Measurements from ENCODE around the gene KCTD4.

DNA sequence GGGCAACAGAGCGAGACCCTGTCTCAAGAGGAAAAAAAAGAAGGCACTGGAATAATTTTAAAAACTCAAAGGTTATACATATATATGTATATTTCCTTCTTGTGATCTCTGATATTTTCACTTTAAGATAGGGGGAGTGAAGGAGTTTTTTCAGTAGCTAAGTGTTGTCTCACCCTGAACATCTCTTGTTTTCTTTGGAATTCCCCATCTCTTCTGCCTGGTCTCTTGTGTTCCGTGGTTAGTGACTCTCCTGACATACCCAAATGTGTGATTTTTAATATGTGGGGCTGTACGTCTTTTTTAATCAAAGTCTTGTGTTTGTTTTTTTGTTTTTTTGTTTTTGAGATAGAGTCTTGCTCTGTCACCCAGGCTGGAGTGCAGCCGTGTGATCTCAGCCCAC lies 15.3 kb upstream of the KCTD4 start:
- TF ChIP-seq, protein P1, sequence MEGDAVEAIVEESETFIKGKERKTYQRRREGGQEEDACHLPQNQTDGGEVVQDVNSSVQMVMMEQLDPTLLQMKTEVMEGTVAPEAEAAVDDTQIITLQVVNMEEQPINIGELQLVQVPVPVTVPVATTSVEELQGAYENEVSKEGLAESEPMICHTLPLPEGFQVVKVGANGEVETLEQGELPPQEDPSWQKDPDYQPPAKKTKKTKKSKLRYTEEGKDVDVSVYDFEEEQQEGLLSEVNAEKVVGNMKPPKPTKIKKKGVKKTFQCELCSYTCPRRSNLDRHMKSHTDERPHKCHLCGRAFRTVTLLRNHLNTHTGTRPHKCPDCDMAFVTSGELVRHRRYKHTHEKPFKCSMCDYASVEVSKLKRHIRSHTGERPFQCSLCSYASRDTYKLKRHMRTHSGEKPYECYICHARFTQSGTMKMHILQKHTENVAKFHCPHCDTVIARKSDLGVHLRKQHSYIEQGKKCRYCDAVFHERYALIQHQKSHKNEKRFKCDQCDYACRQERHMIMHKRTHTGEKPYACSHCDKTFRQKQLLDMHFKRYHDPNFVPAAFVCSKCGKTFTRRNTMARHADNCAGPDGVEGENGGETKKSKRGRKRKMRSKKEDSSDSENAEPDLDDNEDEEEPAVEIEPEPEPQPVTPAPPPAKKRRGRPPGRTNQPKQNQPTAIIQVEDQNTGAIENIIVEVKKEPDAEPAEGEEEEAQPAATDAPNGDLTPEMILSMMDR (IDR thresholded peaks at IDR 0.05), result no peak
- no peak for TF ChIP-seq ZFX (IDR thresholded peaks at IDR 0.05; ENCODE audit: borderline replicate concordance)
